ENCODE results near the gene CTXN3.

Gene CTXN3

GRCh38 chr5:127697894-127698600 lies 49.2 kb downstream of the CTXN3 start:
- peaks cover 0 to 2% of the 10 kb centered on the region in 2 donors for H3K9me3 Mint-ChIP-seq
- H3K4me3 Mint-ChIP-seq, result no peak overlapping the region
- no peaks in the 10 kb centered on the region for H3K4me1 Mint-ChIP-seq
- no peaks in the 10 kb centered on the region for H3K27me3 Mint-ChIP-seq
- ATAC-seq (replicated peaks) (no peak), DNase-seq (no peak)
- no peaks in the 10 kb centered on the region for H3K36me3 Mint-ChIP-seq
- no peak overlapping the region for H3K27ac Mint-ChIP-seq

- DNase-seq, result no peak
- no peaks in the 10 kb centered on the region for H3K36me3 Mint-ChIP-seq
- peaks cover 0 to 2% of the 10 kb centered on the region in 2 donors for H3K9me3 Mint-ChIP-seq
- H3K4me1 Mint-ChIP-seq, result no peaks in the 10 kb centered on the region
- H3K27ac Mint-ChIP-seq, result no peak overlapping the region
- H3K4me3 Mint-ChIP-seq, result no peak overlapping the region
- no peaks in the 10 kb centered on the region for H3K27me3 Mint-ChIP-seq
- no peak for ATAC-seq (replicated peaks)
Measured at GRCh38 chr5:127699416-127699815, 50.5 kb downstream of the CTXN3 start.

GRCh38 chr5:127700237-127700766 lies 51.4 kb downstream of the CTXN3 start:
- H3K27ac Mint-ChIP-seq, result no peak overlapping the region
- peaks cover 0 to 1% of the 10 kb centered on the region in 2 donors for H3K27me3 Mint-ChIP-seq
- ATAC-seq (replicated peaks) (no peak), DNase-seq (no peak)
- H3K4me1 Mint-ChIP-seq, result no peaks in the 10 kb centered on the region
- H3K4me3 Mint-ChIP-seq, result no peak overlapping the region
- H3K36me3 Mint-ChIP-seq, result no peaks in the 10 kb centered on the region
- peaks cover 0 to 2% of the 10 kb centered on the region in 2 donors for H3K9me3 Mint-ChIP-seq

GRCh38 chr5:127702434-127702833 lies 53.6 kb downstream of the CTXN3 start:
- ATAC-seq (replicated peaks), result no peak
- Mint-ChIP-seq H3K36me3 (no peaks in the 10 kb centered on the region), H3K27ac (no peak overlapping the region), H3K27me3 (peaks cover 0 to 5% of the 10 kb centered on the region in 2 donors), H3K9me3 (peaks cover 0 to 2% of the 10 kb centered on the region in 2 donors), H3K4me1 (no peaks in the 10 kb centered on the region), H3K4me3 (no peak overlapping the region)
- DNase-seq, result no peak

GRCh38 chr5:127702926-127703561 lies 54.2 kb downstream of the CTXN3 start, which contains the start of gene CCDC192:
TSS of gene CCDC192 (plus strand) at chr5:127703391. CDS start at chr5:127703446, 55 bp downstream.
- Mint-ChIP-seq H3K9me3 (peaks cover 0 to 2% of the 10 kb centered on the region in 2 donors), H3K4me1 (no peaks in the 10 kb centered on the region), H3K4me3 (no peak within 1 kb of the TSS), H3K27ac (no peak within 1 kb of the TSS), H3K36me3 (no peaks in the 10 kb centered on the region), H3K27me3 (peaks cover 0 to 5% of the 10 kb centered on the region in 2 donors)
- DNase-seq, result no peak
- ATAC-seq (replicated peaks), result no peak

- DNase-seq (no peak), ATAC-seq (replicated peaks) (no peak)
- H3K36me3 Mint-ChIP-seq, result no peaks in the 10 kb centered on the region
- no peak overlapping the region for H3K4me3 Mint-ChIP-seq
- H3K9me3 Mint-ChIP-seq, result peaks cover 0 to 2% of the 10 kb centered on the region in 2 donors
- H3K27ac Mint-ChIP-seq, result no peak overlapping the region
- H3K4me1 Mint-ChIP-seq, result no peaks in the 10 kb centered on the region
- peaks cover 0 to 5% of the 10 kb centered on the region in 2 donors for H3K27me3 Mint-ChIP-seq
Measured at GRCh38 chr5:127705120-127705892, 56.4 kb downstream of the CTXN3 start.

GRCh38 chr5:127706691-127707090 lies 57.8 kb downstream of the CTXN3 start:
- no peak overlapping the region for H3K4me3 Mint-ChIP-seq
- no peaks in the 10 kb centered on the region for H3K9me3 Mint-ChIP-seq
- ATAC-seq (replicated peaks) (no peak), DNase-seq (no peak)
- no peak overlapping the region for H3K27ac Mint-ChIP-seq
- H3K36me3 Mint-ChIP-seq, result no peaks in the 10 kb centered on the region
- H3K27me3 Mint-ChIP-seq, result peaks cover 0 to 5% of the 10 kb centered on the region in 2 donors
- no peaks in the 10 kb centered on the region for H3K4me1 Mint-ChIP-seq

- H3K9me3 Mint-ChIP-seq, result no peaks in the 10 kb centered on the region
- H3K27ac Mint-ChIP-seq, result no peak overlapping the region
- H3K4me1 Mint-ChIP-seq, result no peaks in the 10 kb centered on the region
- no peak for ATAC-seq (replicated peaks)
- DNase-seq, result no peak
- H3K27me3 Mint-ChIP-seq, result peaks cover 0 to 5% of the 10 kb centered on the region in 2 donors
- H3K4me3 Mint-ChIP-seq, result no peak overlapping the region
- no peaks in the 10 kb centered on the region for H3K36me3 Mint-ChIP-seq
Measured at GRCh38 chr5:127707209-127707608, 58.3 kb downstream of the CTXN3 start.

All from stimulated activated naive B cell treated with anti-CD40 and anti-IgM and Interleukin-4, amounts not matched to agents 10 μg/mL and 1 μg/mL and 100 μg/mL, for 72 hours (primary cell).